WTC11 (cell line): Measurements from ENCODE around the gene CWH43. TPM values are rescaled to one million over a fixed set of nuclear protein-coding genes. Genes with fewer than 3 reads are reported as not detected.

Source experiments
- ATAC-seq: fragments of 200-7000 bp; cut with Tn5 transposase; 2 replicates; pipeline ENCODE4 v1.10.0; 2021; ENCODE audit warnings: mild to moderate bottlenecking, moderate library complexity
- CTCF ChIA-PET: fragments of 300-600 bp; sonication (Branson Sonifier 250); formaldehyde crosslinking; loops from one replicate; lab custom pipeline; 2021; ENCODE audit warnings: antibody characterized with exemption; lab: Charles Lee
- POLR2A ChIA-PET: fragments of 350-600 bp; sonication (Branson Sonifier 250); formaldehyde crosslinking; loops from one replicate; lab custom pipeline; 2021; ENCODE audit warnings: antibody characterized with exemption; lab: Charles Lee
- DNase-seq: peaks from one replicate; pipeline ENCODE4 v3.0.0; 2021; ENCODE audit warnings: low spot score
- H3K27ac Mint-ChIP-seq: 2 replicates; pipeline ENCODE4 v1.8.0; 2021; ENCODE audit warnings: mixed read lengths
- H3K27me3 Mint-ChIP-seq: 2 replicates; pipeline ENCODE4 v1.8.0; 2021; ENCODE audit warnings: low read depth, mild to moderate bottlenecking, moderate library complexity, mixed read lengths
- H3K36me3 Mint-ChIP-seq: 2 replicates; pipeline ENCODE4 v1.8.0; 2021; ENCODE audit warnings: mixed read lengths
- H3K4me1 Mint-ChIP-seq: 2 replicates; pipeline ENCODE4 v1.8.0; 2022; ENCODE audit warnings: mixed read lengths
- H3K4me3 Mint-ChIP-seq: 2 replicates; pipeline ENCODE4 v1.8.0; 2021; ENCODE audit warnings: mild to moderate bottlenecking, moderate library complexity, mixed read lengths
- H3K9me3 Mint-ChIP-seq: 2 replicates; pipeline ENCODE4 v1.8.0; 2021; ENCODE audit warnings: mixed read lengths
- CREM ChIP-seq: sonication (generic); formaldehyde crosslinking; IDR thresholded peaks from 2 replicates; pipeline ENCODE4 v1.8.1; 2022; ENCODE audit warnings: mild to moderate bottlenecking, missing genetic modification reagents, moderate library complexity
- GRHL2 ChIP-seq: fragments of 250-450 bp; sonication (Bioruptor Pico); IDR thresholded peaks from 2 replicates; pipeline ENCODE4 v1.8.0; 2022; ENCODE audit warnings: mild to moderate bottlenecking, moderate library complexity; ENCODE audit not compliant: insufficient replicate concordance, severe bottlenecking
- JAZF1 ChIP-seq: fragments of 250-450 bp; sonication (Bioruptor Pico); IDR thresholded peaks from 2 replicates; pipeline ENCODE4 v1.9.0; 2021; ENCODE audit warnings: moderate library complexity, mild to moderate bottlenecking, inconsistent platforms
- JUN ChIP-seq: sonication (generic); formaldehyde crosslinking; IDR thresholded peaks from 2 replicates; pipeline ENCODE4 v1.8.0; 2023; ENCODE audit warnings: mild to moderate bottlenecking, missing genetic modification reagents
- MAX ChIP-seq: sonication (generic); formaldehyde crosslinking; IDR thresholded peaks from 2 replicates; pipeline ENCODE4 v1.8.0; 2022; ENCODE audit warnings: mild to moderate bottlenecking, missing genetic modification reagents
- NFE2L1 ChIP-seq: sonication (generic); formaldehyde crosslinking; IDR thresholded peaks from 2 replicates; pipeline ENCODE4 v1.8.1; 2023; ENCODE audit warnings: missing genetic modification reagents
- NR1H2 ChIP-seq: sonication (generic); formaldehyde crosslinking; IDR thresholded peaks from 2 replicates; pipeline ENCODE4 v1.9.0; 2021; ENCODE audit warnings: mild to moderate bottlenecking, moderate library complexity, missing genetic modification reagents
- OVOL2 ChIP-seq: fragments of 250-450 bp; sonication (Bioruptor Pico); IDR thresholded peaks from 2 replicates; pipeline ENCODE4 v1.9.0; 2021; ENCODE audit warnings: mild to moderate bottlenecking, borderline replicate concordance
- RORB ChIP-seq: fragments of 250-450 bp; sonication (Bioruptor Pico); IDR thresholded peaks from 2 replicates; pipeline ENCODE4 v1.9.0; 2021; ENCODE audit warnings: mild to moderate bottlenecking
- SOX15 ChIP-seq: fragments of 250-450 bp; sonication (Bioruptor Pico); IDR thresholded peaks from 2 replicates; pipeline ENCODE4 v1.9.0; 2021; ENCODE audit warnings: mild to moderate bottlenecking
- ZNF138 ChIP-seq: sonication (generic); formaldehyde crosslinking; conservative IDR thresholded peaks from 2 replicates; pipeline ENCODE4 v1.8.1; 2022; ENCODE audit warnings: mild to moderate bottlenecking, moderate library complexity, missing genetic modification reagents
- ZNF219 ChIP-seq: sonication (generic); formaldehyde crosslinking; IDR thresholded peaks from 2 replicates; pipeline ENCODE4 v1.8.0; 2023; ENCODE audit warnings: missing genetic modification reagents, mild to moderate bottlenecking, borderline replicate concordance
- ZNF416 ChIP-seq: fragments of 250-450 bp; sonication (Bioruptor Pico); IDR thresholded peaks from 2 replicates; pipeline ENCODE4 v1.9.0; 2021; ENCODE audit warnings: mild to moderate bottlenecking, inconsistent platforms
- ZNF532 ChIP-seq: fragments of 250-450 bp; sonication (Bioruptor Pico); IDR thresholded peaks from 2 replicates; pipeline ENCODE4 v1.9.0; 2021; ENCODE audit warnings: mild to moderate bottlenecking, borderline replicate concordance
- total RNA-seq: library from RNA; stranded (reverse); gene quantifications from 3 replicates; pipeline ENCODE4 v1.2.3, GENCODE V29; 2021
- TF ChIP-seq, protein P1 (sequence below): fragments of 250-450 bp; sonication (Bioruptor Pico); IDR thresholded peaks from 2 replicates; pipeline ENCODE4 v1.9.0; 2021; ENCODE audit warnings: moderate library complexity, mild to moderate bottlenecking, inconsistent platforms, borderline replicate concordance
- TF ChIP-seq, protein P2 (sequence below): sonication (generic); formaldehyde crosslinking; IDR thresholded peaks from 2 replicates; pipeline ENCODE4 v1.8.1; 2022; ENCODE audit warnings: missing genetic modification reagents, borderline replicate concordance
- TF ChIP-seq, protein P3 (sequence below): sonication (generic); formaldehyde crosslinking; IDR thresholded peaks from 2 replicates; pipeline ENCODE4 v1.8.1; 2023; ENCODE audit warnings: mild to moderate bottlenecking, missing genetic modification reagents
- TF ChIP-seq, protein P4 (sequence below): fragments of 250-450 bp; sonication (Bioruptor Pico); IDR thresholded peaks from 2 replicates; pipeline ENCODE4 v1.9.0; 2021; ENCODE audit warnings: mild to moderate bottlenecking
- TF ChIP-seq, protein P5 (sequence below): sonication (generic); formaldehyde crosslinking; conservative IDR thresholded peaks from 2 replicates; pipeline ENCODE4 v1.8.1; 2022; ENCODE audit warnings: mild to moderate bottlenecking, missing genetic modification reagents

CWH43 gene
- total RNA-seq, 1 experiment from 2014 or later = not detected

DNA sequence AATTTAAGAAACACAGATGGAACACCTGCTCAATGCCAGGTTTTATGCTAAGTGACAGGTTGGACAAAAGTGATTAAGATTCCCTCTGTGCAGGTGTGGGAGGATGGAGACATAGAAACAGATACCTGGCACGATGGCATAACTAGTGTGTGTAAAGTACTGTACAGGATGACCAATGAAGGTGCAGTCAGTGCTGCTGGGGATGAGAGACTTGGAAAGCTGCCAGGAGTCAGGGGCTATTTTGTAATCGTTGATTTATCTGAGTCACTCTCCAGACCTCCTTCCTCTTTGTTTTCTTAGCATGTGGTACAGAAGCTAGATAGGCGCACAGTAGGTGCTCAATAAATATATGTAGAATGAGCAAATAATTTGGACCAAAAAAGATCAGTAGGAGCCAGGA, 58.2 kb downstream of the CWH43 start:
- peaks cover 66% of the 10 kb centered on the region for H3K9me3 Mint-ChIP-seq
- H3K36me3 Mint-ChIP-seq = peaks cover 52% of the 10 kb centered on the region
- no peak for DNase-seq
- H3K4me1 Mint-ChIP-seq = no peaks in the 10 kb centered on the region
- no peak overlapping the region for H3K27ac Mint-ChIP-seq
- ChIA-PET CTCF (no interaction called here), POLR2A (no interaction called here)
- no peak for TF ChIP-seq RORB (CRISPR knock-in tag)
- TF ChIP-seq CREM (CRISPR knock-in tag) = no peak
- no peak for TF ChIP-seq NR1H2 (CRISPR knock-in tag)
- TF ChIP-seq SOX15 = no peak
- TF ChIP-seq ZNF138 (CRISPR knock-in tag) = no peak
- TF ChIP-seq, protein P1, sequence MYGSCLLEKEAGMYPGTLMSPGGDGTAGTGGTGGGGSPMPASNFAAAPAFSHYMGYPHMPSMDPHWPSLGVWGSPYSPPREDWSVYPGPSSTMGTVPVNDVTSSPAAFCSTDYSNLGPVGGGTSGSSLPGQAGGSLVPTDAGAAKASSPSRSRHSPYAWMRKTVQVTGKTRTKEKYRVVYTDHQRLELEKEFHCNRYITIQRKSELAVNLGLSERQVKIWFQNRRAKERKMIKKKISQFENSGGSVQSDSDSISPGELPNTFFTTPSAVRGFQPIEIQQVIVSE (CRISPR knock-in tag) = no peak
- TF ChIP-seq, protein P2, sequence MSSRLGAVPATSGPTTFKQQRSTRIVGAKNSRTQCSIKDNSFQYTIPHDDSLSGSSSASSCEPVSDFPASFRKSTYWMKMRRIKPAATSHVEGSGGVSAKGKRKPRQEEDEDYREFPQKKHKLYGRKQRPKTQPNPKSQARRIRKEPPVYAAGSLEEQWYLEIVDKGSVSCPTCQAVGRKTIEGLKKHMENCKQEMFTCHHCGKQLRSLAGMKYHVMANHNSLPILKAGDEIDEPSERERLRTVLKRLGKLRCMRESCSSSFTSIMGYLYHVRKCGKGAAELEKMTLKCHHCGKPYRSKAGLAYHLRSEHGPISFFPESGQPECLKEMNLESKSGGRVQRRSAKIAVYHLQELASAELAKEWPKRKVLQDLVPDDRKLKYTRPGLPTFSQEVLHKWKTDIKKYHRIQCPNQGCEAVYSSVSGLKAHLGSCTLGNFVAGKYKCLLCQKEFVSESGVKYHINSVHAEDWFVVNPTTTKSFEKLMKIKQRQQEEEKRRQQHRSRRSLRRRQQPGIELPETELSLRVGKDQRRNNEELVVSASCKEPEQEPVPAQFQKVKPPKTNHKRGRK (CRISPR knock-in tag) = no peak
- TF ChIP-seq, protein P3, sequence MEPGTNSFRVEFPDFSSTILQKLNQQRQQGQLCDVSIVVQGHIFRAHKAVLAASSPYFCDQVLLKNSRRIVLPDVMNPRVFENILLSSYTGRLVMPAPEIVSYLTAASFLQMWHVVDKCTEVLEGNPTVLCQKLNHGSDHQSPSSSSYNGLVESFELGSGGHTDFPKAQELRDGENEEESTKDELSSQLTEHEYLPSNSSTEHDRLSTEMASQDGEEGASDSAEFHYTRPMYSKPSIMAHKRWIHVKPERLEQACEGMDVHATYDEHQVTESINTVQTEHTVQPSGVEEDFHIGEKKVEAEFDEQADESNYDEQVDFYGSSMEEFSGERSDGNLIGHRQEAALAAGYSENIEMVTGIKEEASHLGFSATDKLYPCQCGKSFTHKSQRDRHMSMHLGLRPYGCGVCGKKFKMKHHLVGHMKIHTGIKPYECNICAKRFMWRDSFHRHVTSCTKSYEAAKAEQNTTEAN = no peak
- no peak for TF ChIP-seq GRHL2 (CRISPR knock-in tag)
- TF ChIP-seq, protein P4, sequence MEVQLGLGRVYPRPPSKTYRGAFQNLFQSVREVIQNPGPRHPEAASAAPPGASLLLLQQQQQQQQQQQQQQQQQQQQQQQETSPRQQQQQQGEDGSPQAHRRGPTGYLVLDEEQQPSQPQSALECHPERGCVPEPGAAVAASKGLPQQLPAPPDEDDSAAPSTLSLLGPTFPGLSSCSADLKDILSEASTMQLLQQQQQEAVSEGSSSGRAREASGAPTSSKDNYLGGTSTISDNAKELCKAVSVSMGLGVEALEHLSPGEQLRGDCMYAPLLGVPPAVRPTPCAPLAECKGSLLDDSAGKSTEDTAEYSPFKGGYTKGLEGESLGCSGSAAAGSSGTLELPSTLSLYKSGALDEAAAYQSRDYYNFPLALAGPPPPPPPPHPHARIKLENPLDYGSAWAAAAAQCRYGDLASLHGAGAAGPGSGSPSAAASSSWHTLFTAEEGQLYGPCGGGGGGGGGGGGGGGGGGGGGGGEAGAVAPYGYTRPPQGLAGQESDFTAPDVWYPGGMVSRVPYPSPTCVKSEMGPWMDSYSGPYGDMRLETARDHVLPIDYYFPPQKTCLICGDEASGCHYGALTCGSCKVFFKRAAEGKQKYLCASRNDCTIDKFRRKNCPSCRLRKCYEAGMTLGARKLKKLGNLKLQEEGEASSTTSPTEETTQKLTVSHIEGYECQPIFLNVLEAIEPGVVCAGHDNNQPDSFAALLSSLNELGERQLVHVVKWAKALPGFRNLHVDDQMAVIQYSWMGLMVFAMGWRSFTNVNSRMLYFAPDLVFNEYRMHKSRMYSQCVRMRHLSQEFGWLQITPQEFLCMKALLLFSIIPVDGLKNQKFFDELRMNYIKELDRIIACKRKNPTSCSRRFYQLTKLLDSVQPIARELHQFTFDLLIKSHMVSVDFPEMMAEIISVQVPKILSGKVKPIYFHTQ (CRISPR knock-in tag) = no peak
- TF ChIP-seq ZNF532 (CRISPR knock-in tag) = no peak
- no peak for TF ChIP-seq JUN (CRISPR knock-in tag)
- TF ChIP-seq NFE2L1 (CRISPR knock-in tag) = no peak
- ATAC-seq = no peak
- peaks cover 3% of the 10 kb centered on the region for H3K27me3 Mint-ChIP-seq
- H3K4me3 Mint-ChIP-seq = no peak overlapping the region

GRCh38 chr4:49058306-49058705, 72.2 kb downstream of the CWH43 start:
- Mint-ChIP-seq H3K27ac (no peak overlapping the region), H3K4me1 (no peaks in the 10 kb centered on the region), H3K9me3 (peaks cover 84% of the 10 kb centered on the region), H3K27me3 (no peaks in the 10 kb centered on the region; the same call in none of the 2 replicates), H3K4me3 (no peak overlapping the region), H3K36me3 (peaks cover 53% of the 10 kb centered on the region)
- ChIA-PET CTCF (no interaction called here), POLR2A (no interaction called here)
- ATAC-seq (no peak), DNase-seq (no peak)
- TF ChIP-seq, protein P3 = no peak
- no peak for TF ChIP-seq ZNF219 (CRISPR knock-in tag)
- no peak for TF ChIP-seq OVOL2 (CRISPR knock-in tag)
- TF ChIP-seq MAX (CRISPR knock-in tag) = no peak
- no peak for TF ChIP-seq JAZF1 (CRISPR knock-in tag)
- no peak for TF ChIP-seq CREM (CRISPR knock-in tag)
- TF ChIP-seq ZNF138 (CRISPR knock-in tag) = no peak
- TF ChIP-seq, protein P5, sequence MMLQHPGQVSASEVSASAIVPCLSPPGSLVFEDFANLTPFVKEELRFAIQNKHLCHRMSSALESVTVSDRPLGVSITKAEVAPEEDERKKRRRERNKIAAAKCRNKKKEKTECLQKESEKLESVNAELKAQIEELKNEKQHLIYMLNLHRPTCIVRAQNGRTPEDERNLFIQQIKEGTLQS = no peak
- TF ChIP-seq ZNF416 (CRISPR knock-in tag) = no peak
